Tibial nerve (tissue), 4 donors: ENCODE measurements around the gene ISCA2. TPM values are rescaled to one million over a fixed set of nuclear protein-coding genes. Genes with fewer than 3 reads are reported as not detected.

Experiments
- DNase-seq, 2 donors: peaks; one replicate each; pipeline ENCODE4 v3.0.0-alpha.2; 2019; ENCODE audit warnings: low spot score in 2 of 2
- H3K27ac ChIP-seq, 4 donors: fragments of 200-600 bp; sonication (generic) in 3 of 4; one replicate each; pipeline ENCODE4 v1.5.1; 2017 to 2019; ENCODE audit warnings: mild to moderate bottlenecking in 1 of 4
- H3K27me3 ChIP-seq, 2 donors: fragments of 200-600 bp; sonication (generic) in 1 of 2; one replicate each; pipeline versions ENCODE4 v1.5.1 to v1.6.0; 2017 to 2019
- H3K36me3 ChIP-seq, 3 donors: fragments of 200-600 bp; sonication (generic); one replicate each; pipeline ENCODE4 v1.5.1; 2018 to 2019
- H3K4me1 ChIP-seq, 4 donors: fragments of 200-600 bp; sonication (generic) in 3 of 4; one replicate each; pipeline ENCODE4 v1.5.1; 2017 to 2019
- H3K4me3 ChIP-seq, 4 donors: fragments of 200-600 bp; sonication (generic) in 3 of 4; one replicate each; pipeline ENCODE4 v1.5.1; 2017 to 2019; ENCODE audit warnings: mild to moderate bottlenecking in 1 of 4, moderate library complexity in 1 of 4
- H3K9me3 ChIP-seq, 4 donors: fragments of 200-600 bp; sonication (generic) in 3 of 4; one replicate each; pipeline ENCODE4 v1.5.1; 2017 to 2019
- EP300 ChIP-seq, 2 donors: sonication (generic); formaldehyde crosslinking; IDR thresholded peaks; one replicate each; pipeline ENCODE4 v1.6.1; 2017; ENCODE audit warnings: antibody characterized with exemption in 2 of 2, mild to moderate bottlenecking in 1 of 2
- POLR2A ChIP-seq, 2 donors: fragments of 450-650 bp; IDR thresholded peaks; one replicate each; pipeline ENCODE4 v1.6.1; 2017; ENCODE audit warnings: antibody characterized with exemption in 2 of 2, mild to moderate bottlenecking in 2 of 2, moderate library complexity in 2 of 2
- WGBS, 2 donors: methylation state at CpG; one replicate each; pipeline ENCODE4 v1.1.5; 2018; 5-methylcytosine and 5-hydroxymethylcytosine counted together
- total RNA-seq, 4 donors: library from RNA; depleted of rRNA; stranded (reverse); fragments of >200 nt; gene quantifications; one replicate each; pipeline ENCODE4 v1.1.0, GENCODE V29; 2016
- TF ChIP-seq, protein P1 (sequence below), 5 experiments: fragments of 200-600 bp in 3 of 5; fragments of 450-650 bp in 2 of 5; sonication (generic) in 3 of 5; IDR thresholded peaks; one replicate each; pipeline ENCODE4 v1.5.1; 2016 to 2019; ENCODE audit warnings: antibody characterized with exemption in 5 of 5, mild to moderate bottlenecking in 3 of 5, moderate library complexity in 2 of 5

ISCA2 gene
- total RNA-seq, 4 donors from 2014 or later, result 7.3 to 14.9 (median 12.4) TPM

GRCh38 chr14:74475678-74476077, 17.9 kb upstream of the ISCA2 start:
- no peak for DNase-seq
- no peaks in the 10 kb centered on the region for H3K9me3 ChIP-seq
- peaks cover 0 to 83% (median 3%) of the 10 kb centered on the region in 3 donors for H3K36me3 ChIP-seq
- H3K4me3 ChIP-seq, result no peak overlapping the region
- TF ChIP-seq EP300 (IDR thresholded peaks at IDR 0.05) (no peak), POLR2A (IDR thresholded peaks at IDR 0.05) (no peak)
- TF ChIP-seq, protein P1, sequence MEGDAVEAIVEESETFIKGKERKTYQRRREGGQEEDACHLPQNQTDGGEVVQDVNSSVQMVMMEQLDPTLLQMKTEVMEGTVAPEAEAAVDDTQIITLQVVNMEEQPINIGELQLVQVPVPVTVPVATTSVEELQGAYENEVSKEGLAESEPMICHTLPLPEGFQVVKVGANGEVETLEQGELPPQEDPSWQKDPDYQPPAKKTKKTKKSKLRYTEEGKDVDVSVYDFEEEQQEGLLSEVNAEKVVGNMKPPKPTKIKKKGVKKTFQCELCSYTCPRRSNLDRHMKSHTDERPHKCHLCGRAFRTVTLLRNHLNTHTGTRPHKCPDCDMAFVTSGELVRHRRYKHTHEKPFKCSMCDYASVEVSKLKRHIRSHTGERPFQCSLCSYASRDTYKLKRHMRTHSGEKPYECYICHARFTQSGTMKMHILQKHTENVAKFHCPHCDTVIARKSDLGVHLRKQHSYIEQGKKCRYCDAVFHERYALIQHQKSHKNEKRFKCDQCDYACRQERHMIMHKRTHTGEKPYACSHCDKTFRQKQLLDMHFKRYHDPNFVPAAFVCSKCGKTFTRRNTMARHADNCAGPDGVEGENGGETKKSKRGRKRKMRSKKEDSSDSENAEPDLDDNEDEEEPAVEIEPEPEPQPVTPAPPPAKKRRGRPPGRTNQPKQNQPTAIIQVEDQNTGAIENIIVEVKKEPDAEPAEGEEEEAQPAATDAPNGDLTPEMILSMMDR (IDR thresholded peaks at IDR 0.05), result no peak
- WGBS, 2 donors, result 39 to 45% methylated on average over 3 of the region's 3 CpGs
- no peaks in the 10 kb centered on the region for H3K27me3 ChIP-seq
- no peak overlapping the region for H3K27ac ChIP-seq
- peaks cover 0 to 5% (median 0%) of the 10 kb centered on the region in 4 donors for H3K4me1 ChIP-seq

- Histone ChIP-seq H3K9me3 (no peaks in the 10 kb centered on the region), H3K36me3 (peaks cover 0 to 83% (median 3%) of the 10 kb centered on the region in 3 donors), H3K4me3 (no peak overlapping the region), H3K27ac (no peak overlapping the region), H3K4me1 (peaks cover 0 to 1% (median 0%) of the 10 kb centered on the region in 4 donors), H3K27me3 (no peaks in the 10 kb centered on the region)
- WGBS, 2 donors, result 89 to 93% methylated on average over 4 of the region's 4 CpGs
- no peak for DNase-seq
- TF ChIP-seq, protein P1 (IDR thresholded peaks at IDR 0.05), result no peak
- TF ChIP-seq POLR2A (IDR thresholded peaks at IDR 0.05) (no peak), EP300 (IDR thresholded peaks at IDR 0.05) (no peak)
These were observed 17.5 kb upstream of the ISCA2 start for GRCh38 chr14:74476107-74476506.

GRCh38 chr14:74476607-74477006, 17.0 kb upstream of the ISCA2 start:
- WGBS, 2 donors, result 74 to 88% methylated on average over 3 of the region's 3 CpGs

GRCh38 chr14:74478996-74479635, 14.4 kb upstream of the ISCA2 start:
- Histone ChIP-seq H3K4me1 (no peaks in the 10 kb centered on the region), H3K9me3 (no peaks in the 10 kb centered on the region), H3K4me3 (no peak overlapping the region), H3K36me3 (peaks cover 0 to 90% (median 3%) of the 10 kb centered on the region in 3 donors), H3K27ac (no peak overlapping the region), H3K27me3 (no peaks in the 10 kb centered on the region)
- TF ChIP-seq, protein P1 (IDR thresholded peaks at IDR 0.05), result peak; percentile 28 to 76 (median 42)
- TF ChIP-seq POLR2A (IDR thresholded peaks at IDR 0.05) (no peak), EP300 (IDR thresholded peaks at IDR 0.05) (no peak)
- WGBS, 2 donors, result 93 to 100% methylated on average over 2 of the region's 2 CpGs
- DNase-seq, result no peak

More at GRCh38 chr14:74476607-74477006, 17.0 kb upstream of the ISCA2 start:
- H3K4me3 ChIP-seq, result no peak overlapping the region
- no peaks in the 10 kb centered on the region for H3K27me3 ChIP-seq
- peaks cover 0 to 83% (median 3%) of the 10 kb centered on the region in 3 donors for H3K36me3 ChIP-seq
- TF ChIP-seq, protein P1 (IDR thresholded peaks at IDR 0.05), result no peak
- no peak for TF ChIP-seq EP300 (IDR thresholded peaks at IDR 0.05)
- TF ChIP-seq POLR2A (IDR thresholded peaks at IDR 0.05), result no peak
- no peaks in the 10 kb centered on the region for H3K4me1 ChIP-seq
- no peak for DNase-seq
- no peak overlapping the region for H3K27ac ChIP-seq
- H3K9me3 ChIP-seq, result no peaks in the 10 kb centered on the region

- DNase-seq, result no peak
- no peaks in the 10 kb centered on the region for H3K4me1 ChIP-seq
- H3K27ac ChIP-seq, result no peak overlapping the region
- WGBS, 2 donors, result 79 to 86% methylated on average over 4 of the region's 4 CpGs
- H3K4me3 ChIP-seq, result no peak overlapping the region
- peaks cover 0 to 90% (median 3%) of the 10 kb centered on the region in 3 donors for H3K36me3 ChIP-seq
- no peaks in the 10 kb centered on the region for H3K27me3 ChIP-seq
- no peaks in the 10 kb centered on the region for H3K9me3 ChIP-seq
- TF ChIP-seq EP300 (IDR thresholded peaks at IDR 0.05), result no peak
- no peak for TF ChIP-seq POLR2A (IDR thresholded peaks at IDR 0.05)
- TF ChIP-seq, protein P1 (IDR thresholded peaks at IDR 0.05), result no peak
These were observed 13.5 kb upstream of the ISCA2 start for GRCh38 chr14:74480046-74480445.
